HL-60 (cell line): ENCODE measurements around the gene MBD3.

ENCODE experiments used
- DNase-seq, 2 experiments: peaks; one replicate each; pipeline ENCODE4 v3.0.0-alpha.2; 2010 to 2020; ENCODE audit warnings: low read depth in 1 of 2, low spot score in 1 of 2
- H3K27ac ChIP-seq: fragments of 250-450 bp; sonication (Bioruptor Pico); replicated peaks from 2 replicates; pipeline ENCODE4 v1.5.1; 2020; ENCODE audit warnings: mild to moderate bottlenecking, moderate library complexity
- H3K27me3 ChIP-seq: fragments of 250-450 bp; sonication (Bioruptor Pico); 2 replicates; pipeline ENCODE4 v1.5.1; 2021; ENCODE audit warnings: mild to moderate bottlenecking, moderate library complexity; ENCODE audit not compliant: insufficient read depth, poor library complexity, severe bottlenecking
- H3K4me3 ChIP-seq: replicated peaks from 2 replicates; pipeline ENCODE4 v1.5.1; 2011; ENCODE audit warnings: mild to moderate bottlenecking, control low read depth, low read length; ENCODE audit not compliant: insufficient read depth
- GABPA ChIP-seq: IDR thresholded peaks from 2 replicates; pipeline ENCODE4 v1.6.1; 2012; ENCODE audit warnings: low read depth
- POLR2AphosphoS5 ChIP-seq: IDR thresholded peaks from 2 replicates; pipeline ENCODE4 v1.6.1; 2012; ENCODE audit warnings: low read depth
- SPI1 ChIP-seq: IDR thresholded peaks from 2 replicates; pipeline ENCODE4 v1.6.1; 2012; ENCODE audit warnings: low read depth, mild to moderate bottlenecking, borderline replicate concordance
- TF ChIP-seq, protein P1 (sequence below): IDR thresholded peaks from one replicate; pipeline ENCODE4 v1.5.1; 2011; ENCODE audit warnings: low read length, control low read depth, inconsistent platforms; ENCODE audit not compliant: insufficient read depth
- TF ChIP-seq, protein P2 (sequence below): IDR thresholded peaks from 2 replicates; pipeline ENCODE4 v1.6.1; 2012; ENCODE audit warnings: low read depth; ENCODE audit not compliant: insufficient replicate concordance

The MBD3 gene

DNA sequence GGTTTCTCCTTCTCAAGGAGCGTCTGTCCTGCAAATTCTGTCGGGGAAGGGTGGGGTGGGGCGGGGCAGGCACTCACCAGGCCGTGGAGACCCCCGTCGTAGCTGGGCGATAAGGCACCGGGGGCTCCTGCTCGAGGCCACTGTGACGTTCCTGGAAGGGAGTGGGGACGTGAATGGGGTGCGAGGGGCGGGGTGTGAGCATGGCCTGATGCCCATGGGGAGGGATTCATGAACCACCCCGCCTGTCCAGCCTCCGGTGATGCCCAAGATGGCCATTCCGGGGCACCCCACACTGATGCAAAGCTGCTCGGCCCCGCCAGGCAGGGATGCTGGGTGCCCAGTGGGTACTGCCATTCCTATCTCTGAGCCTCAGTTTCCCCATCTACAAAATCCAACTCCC is 27.0 kb upstream of the MBD3 start:
- Histone ChIP-seq H3K27ac (no peak overlapping the region), H3K27me3 (no peaks in the 10 kb centered on the region), H3K4me3 (no peak overlapping the region)
- DNase-seq, result no peak
- TF ChIP-seq GABPA (no peak), POLR2AphosphoS5 (no peak), SPI1 (no peak)
- TF ChIP-seq, protein P1, sequence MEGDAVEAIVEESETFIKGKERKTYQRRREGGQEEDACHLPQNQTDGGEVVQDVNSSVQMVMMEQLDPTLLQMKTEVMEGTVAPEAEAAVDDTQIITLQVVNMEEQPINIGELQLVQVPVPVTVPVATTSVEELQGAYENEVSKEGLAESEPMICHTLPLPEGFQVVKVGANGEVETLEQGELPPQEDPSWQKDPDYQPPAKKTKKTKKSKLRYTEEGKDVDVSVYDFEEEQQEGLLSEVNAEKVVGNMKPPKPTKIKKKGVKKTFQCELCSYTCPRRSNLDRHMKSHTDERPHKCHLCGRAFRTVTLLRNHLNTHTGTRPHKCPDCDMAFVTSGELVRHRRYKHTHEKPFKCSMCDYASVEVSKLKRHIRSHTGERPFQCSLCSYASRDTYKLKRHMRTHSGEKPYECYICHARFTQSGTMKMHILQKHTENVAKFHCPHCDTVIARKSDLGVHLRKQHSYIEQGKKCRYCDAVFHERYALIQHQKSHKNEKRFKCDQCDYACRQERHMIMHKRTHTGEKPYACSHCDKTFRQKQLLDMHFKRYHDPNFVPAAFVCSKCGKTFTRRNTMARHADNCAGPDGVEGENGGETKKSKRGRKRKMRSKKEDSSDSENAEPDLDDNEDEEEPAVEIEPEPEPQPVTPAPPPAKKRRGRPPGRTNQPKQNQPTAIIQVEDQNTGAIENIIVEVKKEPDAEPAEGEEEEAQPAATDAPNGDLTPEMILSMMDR, result no peak
- TF ChIP-seq, protein P2, sequence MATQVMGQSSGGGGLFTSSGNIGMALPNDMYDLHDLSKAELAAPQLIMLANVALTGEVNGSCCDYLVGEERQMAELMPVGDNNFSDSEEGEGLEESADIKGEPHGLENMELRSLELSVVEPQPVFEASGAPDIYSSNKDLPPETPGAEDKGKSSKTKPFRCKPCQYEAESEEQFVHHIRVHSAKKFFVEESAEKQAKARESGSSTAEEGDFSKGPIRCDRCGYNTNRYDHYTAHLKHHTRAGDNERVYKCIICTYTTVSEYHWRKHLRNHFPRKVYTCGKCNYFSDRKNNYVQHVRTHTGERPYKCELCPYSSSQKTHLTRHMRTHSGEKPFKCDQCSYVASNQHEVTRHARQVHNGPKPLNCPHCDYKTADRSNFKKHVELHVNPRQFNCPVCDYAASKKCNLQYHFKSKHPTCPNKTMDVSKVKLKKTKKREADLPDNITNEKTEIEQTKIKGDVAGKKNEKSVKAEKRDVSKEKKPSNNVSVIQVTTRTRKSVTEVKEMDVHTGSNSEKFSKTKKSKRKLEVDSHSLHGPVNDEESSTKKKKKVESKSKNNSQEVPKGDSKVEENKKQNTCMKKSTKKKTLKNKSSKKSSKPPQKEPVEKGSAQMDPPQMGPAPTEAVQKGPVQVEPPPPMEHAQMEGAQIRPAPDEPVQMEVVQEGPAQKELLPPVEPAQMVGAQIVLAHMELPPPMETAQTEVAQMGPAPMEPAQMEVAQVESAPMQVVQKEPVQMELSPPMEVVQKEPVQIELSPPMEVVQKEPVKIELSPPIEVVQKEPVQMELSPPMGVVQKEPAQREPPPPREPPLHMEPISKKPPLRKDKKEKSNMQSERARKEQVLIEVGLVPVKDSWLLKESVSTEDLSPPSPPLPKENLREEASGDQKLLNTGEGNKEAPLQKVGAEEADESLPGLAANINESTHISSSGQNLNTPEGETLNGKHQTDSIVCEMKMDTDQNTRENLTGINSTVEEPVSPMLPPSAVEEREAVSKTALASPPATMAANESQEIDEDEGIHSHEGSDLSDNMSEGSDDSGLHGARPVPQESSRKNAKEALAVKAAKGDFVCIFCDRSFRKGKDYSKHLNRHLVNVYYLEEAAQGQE, result no peak

DNA sequence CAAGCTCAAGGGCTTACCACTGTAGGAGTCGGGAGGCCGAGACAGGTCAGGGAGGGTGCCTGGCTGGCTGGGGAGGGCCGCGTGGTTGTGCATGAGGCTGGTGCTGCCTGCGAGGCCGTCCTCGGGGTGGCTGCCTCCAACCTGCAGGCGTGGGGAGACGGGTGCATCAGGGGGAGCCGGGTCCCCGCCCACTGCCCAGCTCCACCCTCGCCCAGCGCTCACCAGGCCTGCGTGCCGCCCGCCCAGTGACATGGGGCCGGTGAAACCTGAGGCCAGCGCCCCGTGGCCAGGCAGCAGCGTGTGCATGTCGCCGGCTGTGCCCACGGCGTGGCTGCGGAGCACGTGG is 26.4 kb upstream of the MBD3 start:
- Histone ChIP-seq H3K4me3 (no peak overlapping the region), H3K27ac (no peak overlapping the region), H3K27me3 (no peaks in the 10 kb centered on the region)
- DNase-seq, result no peak
- TF ChIP-seq, protein P1, result no peak
- TF ChIP-seq SPI1 (no peak), GABPA (no peak), POLR2AphosphoS5 (no peak)
- TF ChIP-seq, protein P2, result no peak

DNA sequence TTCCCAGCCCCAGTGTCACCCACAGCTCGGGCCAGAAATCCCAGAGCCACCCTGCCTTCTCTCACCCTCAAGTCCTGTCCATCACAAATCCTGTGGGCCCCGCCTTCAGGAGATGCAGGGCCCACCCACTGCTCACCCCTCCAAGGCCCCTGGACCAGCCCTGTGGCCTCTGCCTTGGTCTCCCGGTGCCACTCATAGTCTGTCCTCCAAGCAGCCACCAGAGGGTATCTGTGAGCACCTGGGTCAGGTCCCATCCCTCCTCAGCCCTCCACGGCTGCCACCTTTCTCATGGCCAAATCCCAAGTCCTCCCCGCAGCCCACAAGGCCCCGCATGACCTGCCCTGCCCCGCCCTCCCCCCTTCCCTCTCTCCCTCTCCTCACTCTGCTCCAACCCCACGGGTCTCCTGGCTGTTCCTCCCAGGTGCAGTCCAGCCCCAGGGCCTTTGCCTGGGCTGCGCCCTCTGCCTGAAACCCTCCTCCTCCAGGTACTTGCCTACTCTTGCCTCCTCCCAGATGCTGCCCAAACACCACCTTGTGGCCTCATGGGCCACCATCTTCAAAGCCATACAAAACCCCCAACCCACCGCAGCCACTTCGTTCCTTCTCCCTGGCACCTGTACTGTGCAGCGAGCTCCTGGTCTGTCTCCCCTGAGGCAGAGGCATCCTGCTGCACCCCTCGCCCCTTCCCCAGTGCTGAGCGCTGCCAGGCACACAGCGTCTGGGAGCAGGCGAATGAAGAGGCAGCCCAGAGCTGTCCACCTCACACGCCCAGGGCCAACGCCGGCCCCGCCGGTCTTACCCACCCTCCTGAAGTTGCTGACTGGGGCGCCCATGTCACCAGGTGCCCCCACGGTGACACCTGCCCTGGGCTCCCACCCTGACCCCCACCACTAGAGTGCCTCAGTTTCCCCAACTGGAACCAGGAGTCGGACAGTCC is 25.8 kb upstream of the MBD3 start:
- peak in 1 of 2 experiments; percentile 36 for DNase-seq

More for the DNA sequence above, 25.8 kb upstream of the MBD3 start:
- H3K27ac ChIP-seq, result no peak overlapping the region
- no peak for TF ChIP-seq GABPA
- no peak for TF ChIP-seq SPI1
- TF ChIP-seq, protein P1, result no peak
- TF ChIP-seq, protein P2, result no peak
- no peak for TF ChIP-seq POLR2AphosphoS5
- H3K4me3 ChIP-seq, result no peak overlapping the region
- H3K27me3 ChIP-seq, result no peaks in the 10 kb centered on the region
